Natural killer cell (primary cell): ENCODE results near the gene GRID1. TPM values are rescaled to one million over a fixed set of nuclear protein-coding genes. Genes with fewer than 3 reads are reported as not detected.

Source experiments
- ATAC-seq, 3 donors: fragments of 150-1000 bp in 2 of 3; fragments of 200-7000 bp in 1 of 3; cut with Tn5 transposase; 1 replicate in 1 of 3; 2 replicates in 2 of 3; pipeline ENCODE4 v1.10.0; 2021; ENCODE audit warnings: mild to moderate bottlenecking in 2 of 3, moderate library complexity in 2 of 3
- DNase-seq, 2 donors: peaks; one replicate each; pipeline versions ENCODE4 v3.0.0 to v3.0.0-alpha.2; 2013 to 2021; ENCODE audit warnings: mixed read lengths in 1 of 2
- H3K27ac ChIP-seq: one replicate; pipeline ENCODE4 v1.5.1; 2013; ENCODE audit warnings: mild to moderate bottlenecking, low read length
- H3K27me3 ChIP-seq: one replicate; pipeline ENCODE4 v1.6.1; 2013; ENCODE audit warnings: low read length; ENCODE audit not compliant: control insufficient read depth, insufficient read depth
- H3K36me3 ChIP-seq: one replicate; pipeline ENCODE4 v1.6.1; 2013; ENCODE audit warnings: low read length; ENCODE audit not compliant: control insufficient read depth, insufficient read depth
- H3K4me1 ChIP-seq: one replicate; pipeline ENCODE4 v1.6.1; 2013; ENCODE audit warnings: low read length; ENCODE audit not compliant: control insufficient read depth, insufficient read depth
- H3K4me3 ChIP-seq: one replicate; pipeline ENCODE4 v1.5.1; 2013; ENCODE audit warnings: low read length
- H3K9me3 ChIP-seq: one replicate; pipeline ENCODE4 v1.6.1; 2013; ENCODE audit warnings: low read length; ENCODE audit not compliant: control insufficient read depth, insufficient read depth
- H3K27ac Mint-ChIP-seq, 2 donors: one replicate each; pipeline ENCODE4 v1.8.0; 2022; ENCODE audit warnings: mild to moderate bottlenecking in 2 of 2, mixed read lengths in 2 of 2, moderate library complexity in 1 of 2
- H3K27me3 Mint-ChIP-seq, 2 donors: one replicate each; pipeline ENCODE4 v1.8.0; 2022; ENCODE audit warnings: low read depth in 2 of 2, mixed read lengths in 2 of 2
- H3K36me3 Mint-ChIP-seq: one replicate; pipeline ENCODE4 v1.8.0; 2022; ENCODE audit warnings: mixed read lengths
- H3K4me1 Mint-ChIP-seq, 2 donors: one replicate each; pipeline ENCODE4 v1.8.0; 2022; ENCODE audit warnings: mixed read lengths in 2 of 2
- H3K4me3 Mint-ChIP-seq: one replicate; pipeline ENCODE4 v1.8.0; 2022; ENCODE audit warnings: mild to moderate bottlenecking, moderate library complexity, mixed read lengths
- H3K9me3 Mint-ChIP-seq, 2 donors: one replicate each; pipeline ENCODE4 v1.8.0; 2022; ENCODE audit warnings: mixed read lengths in 2 of 2
- WGBS: methylation state at CpG from one replicate; pipeline ENCODE4 v1.1.7; 2013; ENCODE audit warnings: missing lambda C conversion rate; ENCODE audit not compliant: insufficient coverage; 5-methylcytosine and 5-hydroxymethylcytosine counted together
- intact Hi-C: fragments of 100-400 bp; cut with micrococcal nuclease; formaldehyde crosslinking; loops from one replicate; pipeline ENCODE4 v1.14.2; 2022
- total RNA-seq, 4 donors: library from RNA; stranded (reverse); fragments of 120-200 nt in 1 of 4; gene quantifications; one replicate each; pipeline versions ENCODE4 v1.2.3 to v1.2.4, GENCODE V29; 2013 to 2022
- TF ChIP-seq, protein P1 (sequence below): fragments of 200-600 bp; IDR thresholded peaks from one replicate; pipeline ENCODE4 v1.8.0; 2022; ENCODE audit warnings: antibody characterized with exemption

The GRID1 gene
- total RNA-seq, 3 donors from 2014 or later (not counting 1 experiment from before 2014, with no cell fraction given): not detected

DNA sequence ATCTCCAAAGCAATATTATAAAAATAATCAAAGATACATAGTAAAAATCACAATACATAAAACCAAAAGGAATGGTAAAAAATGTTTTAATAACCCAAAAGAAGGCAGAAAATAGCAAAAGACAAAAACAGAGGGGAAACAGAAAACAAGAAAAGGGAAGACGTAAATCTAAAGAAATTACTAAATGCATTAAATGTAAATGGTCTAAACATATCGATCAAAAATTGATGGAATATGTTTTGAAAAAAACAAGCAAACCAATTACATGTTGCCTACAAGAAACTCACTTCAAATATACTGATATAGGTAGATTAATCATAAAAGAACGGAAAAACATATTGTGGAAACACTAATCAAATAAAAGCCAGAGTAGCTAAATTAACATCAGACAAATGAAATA, 369.1 kb downstream of the GRID1 start:
- DNase-seq: no peak
- H3K4me3 ChIP-seq: no peak overlapping the region
- H3K4me3 Mint-ChIP-seq: no peak overlapping the region
- H3K36me3 ChIP-seq: no peaks in the 10 kb centered on the region
- intact Hi-C loops: no loop called here
- no peaks in the 10 kb centered on the region for H3K36me3 Mint-ChIP-seq
- H3K9me3 Mint-ChIP-seq: no peaks in the 10 kb centered on the region
- ATAC-seq: no peak
- no peaks in the 10 kb centered on the region for H3K27me3 ChIP-seq
- no peak overlapping the region for H3K27ac ChIP-seq
- H3K27me3 Mint-ChIP-seq: peaks cover 0 to 16% of the 10 kb centered on the region in 2 donors
- no peaks in the 10 kb centered on the region for H3K4me1 Mint-ChIP-seq
- WGBS: no CpG with 5 or more reads among the region's 3 CpGs
- H3K27ac Mint-ChIP-seq: no peak overlapping the region
- no peaks in the 10 kb centered on the region for H3K9me3 ChIP-seq
- TF ChIP-seq, protein P1, sequence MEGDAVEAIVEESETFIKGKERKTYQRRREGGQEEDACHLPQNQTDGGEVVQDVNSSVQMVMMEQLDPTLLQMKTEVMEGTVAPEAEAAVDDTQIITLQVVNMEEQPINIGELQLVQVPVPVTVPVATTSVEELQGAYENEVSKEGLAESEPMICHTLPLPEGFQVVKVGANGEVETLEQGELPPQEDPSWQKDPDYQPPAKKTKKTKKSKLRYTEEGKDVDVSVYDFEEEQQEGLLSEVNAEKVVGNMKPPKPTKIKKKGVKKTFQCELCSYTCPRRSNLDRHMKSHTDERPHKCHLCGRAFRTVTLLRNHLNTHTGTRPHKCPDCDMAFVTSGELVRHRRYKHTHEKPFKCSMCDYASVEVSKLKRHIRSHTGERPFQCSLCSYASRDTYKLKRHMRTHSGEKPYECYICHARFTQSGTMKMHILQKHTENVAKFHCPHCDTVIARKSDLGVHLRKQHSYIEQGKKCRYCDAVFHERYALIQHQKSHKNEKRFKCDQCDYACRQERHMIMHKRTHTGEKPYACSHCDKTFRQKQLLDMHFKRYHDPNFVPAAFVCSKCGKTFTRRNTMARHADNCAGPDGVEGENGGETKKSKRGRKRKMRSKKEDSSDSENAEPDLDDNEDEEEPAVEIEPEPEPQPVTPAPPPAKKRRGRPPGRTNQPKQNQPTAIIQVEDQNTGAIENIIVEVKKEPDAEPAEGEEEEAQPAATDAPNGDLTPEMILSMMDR: no peak
- H3K4me1 ChIP-seq: no peaks in the 10 kb centered on the region

DNA sequence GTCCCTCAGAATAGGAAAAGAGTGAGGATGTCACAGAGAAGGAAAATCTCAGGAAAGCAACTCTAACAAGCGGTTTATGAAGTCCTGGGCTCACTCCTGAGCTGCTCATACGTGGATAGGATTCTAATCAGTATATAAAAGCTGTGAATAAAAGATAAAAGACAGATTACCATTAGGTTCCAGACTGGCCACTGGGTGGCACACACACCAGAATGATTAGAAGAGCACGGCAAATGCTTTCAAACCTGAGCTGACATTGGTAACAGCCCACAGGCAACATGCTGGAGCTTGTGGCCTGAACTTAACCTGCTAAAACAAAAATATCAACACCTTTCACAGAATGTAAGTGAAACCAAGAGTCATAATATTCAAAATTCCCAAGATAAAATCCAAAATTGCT, 370.8 kb downstream of the GRID1 start:
- intact Hi-C loops: no loop called here
- H3K36me3 Mint-ChIP-seq: no peaks in the 10 kb centered on the region
- no peaks in the 10 kb centered on the region for H3K9me3 Mint-ChIP-seq
- peak in 1 of 2 donors; percentile 39 for DNase-seq
- H3K27me3 Mint-ChIP-seq: peaks cover 0 to 16% of the 10 kb centered on the region in 2 donors
- Histone ChIP-seq H3K27me3 (no peaks in the 10 kb centered on the region), H3K4me1 (no peaks in the 10 kb centered on the region), H3K9me3 (no peaks in the 10 kb centered on the region), H3K4me3 (no peak overlapping the region), H3K36me3 (no peaks in the 10 kb centered on the region), H3K27ac (no peak overlapping the region)
- no peak overlapping the region for H3K27ac Mint-ChIP-seq
- no peak overlapping the region for H3K4me3 Mint-ChIP-seq
- WGBS: 28% methylated on average over 3 of the region's 3 CpGs
- TF ChIP-seq, protein P1: no peak
- H3K4me1 Mint-ChIP-seq: no peaks in the 10 kb centered on the region
- no peak for ATAC-seq

DNA sequence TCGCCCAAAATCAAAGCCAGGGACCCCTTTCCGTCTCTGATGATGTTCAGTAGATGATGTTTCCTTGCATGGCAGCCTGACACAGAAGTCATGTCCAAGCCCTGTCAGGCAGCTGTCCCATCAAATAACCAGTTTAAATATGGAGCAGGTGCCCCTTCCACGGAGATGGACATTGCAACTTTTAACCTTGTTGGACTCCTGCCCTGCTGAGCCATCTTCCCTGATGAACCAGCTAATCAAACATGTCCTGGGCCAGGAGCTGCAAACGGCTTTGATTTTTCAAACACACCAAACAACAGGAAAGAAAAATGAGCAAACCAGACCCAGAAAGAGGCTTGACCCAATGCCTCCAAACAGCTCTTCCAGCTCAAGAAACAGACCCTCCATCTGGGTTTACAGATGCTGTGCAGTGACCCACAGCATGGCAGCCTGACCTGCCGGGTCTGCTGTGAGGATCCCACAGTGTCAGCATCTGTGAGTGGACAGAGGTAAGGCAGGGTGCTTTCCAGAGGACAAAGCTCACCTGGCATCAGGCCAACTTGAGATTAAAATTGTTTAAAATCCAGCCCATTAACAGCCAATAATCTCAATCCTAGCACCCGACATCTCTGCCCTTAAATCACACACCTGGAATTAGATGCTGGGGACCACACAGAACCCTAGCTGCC, 372.6 kb downstream of the GRID1 start:
- TF ChIP-seq, protein P1: no peak
- Histone ChIP-seq H3K27me3 (no peaks in the 10 kb centered on the region), H3K27ac (no peak overlapping the region), H3K9me3 (no peaks in the 10 kb centered on the region), H3K4me3 (no peak overlapping the region), H3K36me3 (no peaks in the 10 kb centered on the region), H3K4me1 (no peaks in the 10 kb centered on the region)
- no peak for DNase-seq
- Mint-ChIP-seq H3K27ac (no peak overlapping the region), H3K4me1 (no peaks in the 10 kb centered on the region), H3K9me3 (no peaks in the 10 kb centered on the region), H3K36me3 (no peaks in the 10 kb centered on the region), H3K27me3 (peaks cover 0 to 16% of the 10 kb centered on the region in 2 donors), H3K4me3 (no peak overlapping the region)
- whole genome bisulfite sequencing: 58% methylated on average over 6 of the region's 6 CpGs
- no peak for ATAC-seq
- intact Hi-C loops: no loop called here

DNA sequence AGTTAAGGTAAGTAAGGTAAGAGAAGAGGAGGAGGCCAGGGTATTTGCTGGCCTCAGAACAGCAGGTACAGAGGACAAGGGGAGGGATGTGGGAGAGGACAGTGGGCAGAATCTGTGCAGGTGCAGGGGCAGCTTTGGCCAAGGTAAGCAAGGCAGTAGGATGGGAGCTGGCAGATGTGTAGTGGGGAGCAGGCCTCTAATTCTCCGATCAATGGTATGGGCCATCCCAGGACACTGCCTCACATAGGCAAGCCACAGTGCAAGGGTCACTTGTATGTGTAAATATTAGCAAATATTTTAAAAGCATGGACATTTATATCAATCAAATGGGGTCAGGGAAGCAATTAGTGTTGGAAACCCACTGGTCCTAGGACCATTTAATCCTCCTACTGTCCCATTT, 373.5 kb downstream of the GRID1 start:
- no peaks in the 10 kb centered on the region for H3K27me3 ChIP-seq
- H3K4me3 Mint-ChIP-seq: no peak overlapping the region
- no peaks in the 10 kb centered on the region for H3K9me3 ChIP-seq
- no peaks in the 10 kb centered on the region for H3K4me1 Mint-ChIP-seq
- H3K36me3 ChIP-seq: no peaks in the 10 kb centered on the region
- intact Hi-C loops: no loop called here
- H3K36me3 Mint-ChIP-seq: no peaks in the 10 kb centered on the region
- no peaks in the 10 kb centered on the region for H3K9me3 Mint-ChIP-seq
- H3K27ac ChIP-seq: no peak overlapping the region
- no peak overlapping the region for H3K4me3 ChIP-seq
- no peaks in the 10 kb centered on the region for H3K4me1 ChIP-seq
- ATAC-seq: no peak
- 100% methylated on average over 1 of the region's 1 CpG for WGBS
- DNase-seq: no peak
- TF ChIP-seq, protein P1: no peak
- peaks cover 2 to 16% of the 10 kb centered on the region in 2 donors for H3K27me3 Mint-ChIP-seq
- no peak overlapping the region for H3K27ac Mint-ChIP-seq
